B cell (primary cell): ENCODE results near the gene PARD3B. TPM values are rescaled to one million over a fixed set of nuclear protein-coding genes. Genes with fewer than 3 reads are reported as not detected.

ENCODE experiments used
- ATAC-seq: fragments of 200-7000 bp; cut with Tn5 transposase; one replicate; pipeline ENCODE4 v1.10.0; 2021; ENCODE audit warnings: low read depth, mild to moderate bottlenecking, moderate number of reproducible peaks, moderate library complexity
- CTCF ChIA-PET: fragments of 350-600 bp; sonication (Branson Sonifier 250); formaldehyde crosslinking; loops from one replicate; lab custom pipeline; 2021; ENCODE audit warnings: antibody characterized with exemption, inconsistent platforms; lab: Charles Lee
- POLR2A ChIA-PET: fragments of 350-600 bp; sonication (Branson Sonifier 250); formaldehyde crosslinking; loops from one replicate; lab custom pipeline; 2021; ENCODE audit warnings: antibody characterized with exemption; lab: Charles Lee
- DNase-seq: peaks from one replicate; pipeline ENCODE4 v3.0.0; 2013
- H2AFZ ChIP-seq: 2 replicates; pipeline ENCODE4 v1.6.1; 2012; ENCODE audit warnings: mild to moderate bottlenecking, low read depth, low read length; ENCODE audit not compliant: insufficient read depth, poor library complexity, severe bottlenecking
- H3K27ac ChIP-seq, 2 donors: 1 replicate in 1 of 2; 2 replicates in 1 of 2; pipeline ENCODE4 v1.5.1; 2012 to 2013; ENCODE audit warnings: low read length in 2 of 2, mild to moderate bottlenecking in 2 of 2, moderate library complexity in 1 of 2
- H3K27me3 ChIP-seq, 4 experiments: fragments of 200-600 bp in 1 of 4; sonication (generic) in 1 of 4; replicated peaks in 1 of 4; 1 replicate in 2 of 4; 2 replicates in 2 of 4; pipeline versions ENCODE4 v1.6.1 to v1.7.0; 2013 to 2016; ENCODE audit warnings: low read length in 3 of 4, mild to moderate bottlenecking in 2 of 4, mixed read lengths in 1 of 4, moderate library complexity in 1 of 4; ENCODE audit not compliant: insufficient read depth in 4 of 4, control insufficient read depth in 3 of 4; ENCODE audit errors: control extremely low read depth in 1 of 4
- H3K36me3 ChIP-seq, 2 experiments: replicated peaks in 1 of 2; 1 replicate in 1 of 2; 2 replicates in 1 of 2; pipeline versions ENCODE4 v1.6.1 to v1.7.1; 2013; ENCODE audit warnings: low read length in 1 of 2; ENCODE audit not compliant: insufficient read depth in 2 of 2, control insufficient read depth in 1 of 2; ENCODE audit errors: control extremely low read depth in 1 of 2, extremely low read depth in 1 of 2
- H3K4me1 ChIP-seq, 2 donors: fragments of 200-600 bp in 1 of 2; sonication (generic) in 1 of 2; 1 replicate in 1 of 2; 2 replicates in 1 of 2; pipeline versions ENCODE4 v1.5.1 to v1.6.1; 2013 to 2017; ENCODE audit warnings: low read length in 2 of 2; ENCODE audit not compliant: control insufficient read depth in 2 of 2, insufficient read depth in 2 of 2
- H3K4me2 ChIP-seq: replicated peaks from 2 replicates; pipeline ENCODE3; 2012; ENCODE audit warnings: mild to moderate bottlenecking, low read depth, low read length; ENCODE audit not compliant: poor library complexity, severe bottlenecking
- H3K4me3 ChIP-seq, 5 experiments: fragments of 200-600 bp in 1 of 5; sonication (generic) in 1 of 5; 1 replicate in 3 of 5; 2 replicates in 2 of 5; pipeline versions ENCODE4 v1.5.1 to v1.7.0; 2011 to 2016; ENCODE audit warnings: low read length in 4 of 5, mild to moderate bottlenecking in 4 of 5, low read depth in 2 of 5, control low read depth in 1 of 5, moderate library complexity in 1 of 5; ENCODE audit not compliant: insufficient read depth in 1 of 5; ENCODE audit errors: control extremely low read depth in 1 of 5, extremely low read depth in 1 of 5
- H3K79me2 ChIP-seq: fragments of 200-600 bp; sonication (generic); one replicate; pipeline ENCODE4 v1.6.0; 2016; ENCODE audit warnings: low read length; ENCODE audit not compliant: control insufficient read depth, insufficient read depth
- H3K9ac ChIP-seq: fragments of 200-600 bp; sonication (generic); 2 replicates; pipeline ENCODE4 v1.6.1; 2017; ENCODE audit warnings: mild to moderate bottlenecking, low read length, moderate library complexity
- H3K9me3 ChIP-seq, 3 donors: one replicate each; pipeline versions ENCODE4 v1.6.1 to v1.7.1; 2013; ENCODE audit warnings: low read length in 2 of 3; ENCODE audit not compliant: control insufficient read depth in 2 of 3, insufficient read depth in 1 of 3; ENCODE audit errors: control extremely low read depth in 1 of 3
- H4K20me1 ChIP-seq: 2 replicates; pipeline ENCODE4 v1.6.0; 2012; ENCODE audit warnings: mild to moderate bottlenecking, low read length; ENCODE audit not compliant: insufficient read depth, control insufficient read depth, poor library complexity, severe bottlenecking
- H3K27ac Mint-ChIP-seq: one replicate; pipeline ENCODE4 v1.8.0; 2021; ENCODE audit warnings: mixed read lengths
- H3K27me3 Mint-ChIP-seq: one replicate; pipeline ENCODE4 v1.8.0; 2021; ENCODE audit warnings: mixed read lengths
- H3K4me1 Mint-ChIP-seq: one replicate; pipeline ENCODE4 v1.8.0; 2021; ENCODE audit warnings: mixed read lengths
- H3K4me3 Mint-ChIP-seq: one replicate; pipeline ENCODE4 v1.8.0; 2021; ENCODE audit warnings: mixed read lengths
- H3K9me3 Mint-ChIP-seq: one replicate; pipeline ENCODE4 v1.8.0; 2022; ENCODE audit warnings: mixed read lengths; ENCODE audit not compliant: insufficient read depth
- EZH2 ChIP-seq: IDR thresholded peaks from 2 replicates; pipeline ENCODE4 v1.6.1; 2012; ENCODE audit warnings: borderline replicate concordance, low read depth, mild to moderate bottlenecking, moderate library complexity, low read length; ENCODE audit not compliant: insufficient read depth, poor library complexity, severe bottlenecking
- WGBS: methylation state at CpG from one replicate; pipeline ENCODE4 v1.1.5; 2013; ENCODE audit warnings: missing lambda C conversion rate; ENCODE audit not compliant: insufficient coverage; 5-methylcytosine and 5-hydroxymethylcytosine counted together
- intact Hi-C: fragments of 100-400 bp; cut with micrococcal nuclease; formaldehyde crosslinking; loops from one replicate; pipeline ENCODE4 v1.10.0; 2022
- polyA plus RNA-seq: library from polyadenylated mRNA; depleted of rRNA; stranded (reverse); fragments of >200 nt; gene quantifications from 2 replicates; pipeline ENCODE4 v1.2.3, GENCODE V29; 2012
- total RNA-seq, 2 donors: library from RNA; stranded (reverse); fragments of 120-200 nt in 1 of 2; gene quantifications; 1 replicate in 1 of 2; 2 replicates in 1 of 2; pipeline versions ENCODE4 v1.2.3 to v1.2.4, GENCODE V29; 2013 to 2022
- TF ChIP-seq, protein P1 (sequence below): fragments of 200-600 bp; IDR thresholded peaks from one replicate; pipeline ENCODE4 v1.8.0; 2022; ENCODE audit warnings: antibody characterized with exemption, mild to moderate bottlenecking

PARD3B gene
- total and polyA plus RNA-seq, 2 donors (not counting 1 experiment from before 2014, with no cell fraction given), result not detected

DNA sequence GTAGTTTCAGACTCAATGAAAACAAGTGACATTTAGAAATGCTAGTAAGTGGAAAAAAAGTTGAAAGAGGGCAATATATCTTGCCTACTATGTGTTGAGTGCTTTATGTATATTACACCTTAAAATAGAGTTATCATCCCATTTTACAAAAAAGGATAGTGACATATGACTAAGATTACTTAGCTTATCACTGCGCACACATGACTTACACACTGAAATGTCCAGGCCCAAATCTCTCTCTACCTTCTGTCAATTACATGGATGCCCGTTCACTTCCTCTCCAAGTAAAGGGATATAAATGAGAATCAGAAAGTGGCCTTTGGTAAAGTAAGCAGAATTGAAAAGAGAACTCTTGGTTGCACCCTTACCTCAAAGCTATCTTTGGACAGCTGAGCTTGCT, 3.6 kb upstream of the PARD3B start:
- no peak for DNase-seq
- Mint-ChIP-seq H3K4me1 (peaks cover 17% of the 10 kb centered on the region), H3K27me3 (peaks cover 32% of the 10 kb centered on the region), H3K9me3 (no peaks in the 10 kb centered on the region), H3K27ac (no peak overlapping the region), H3K4me3 (no peak overlapping the region)
- WGBS, result no CpG with 5 or more reads among the region's 2 CpGs
- TF ChIP-seq EZH2, result no peak
- TF ChIP-seq, protein P1, sequence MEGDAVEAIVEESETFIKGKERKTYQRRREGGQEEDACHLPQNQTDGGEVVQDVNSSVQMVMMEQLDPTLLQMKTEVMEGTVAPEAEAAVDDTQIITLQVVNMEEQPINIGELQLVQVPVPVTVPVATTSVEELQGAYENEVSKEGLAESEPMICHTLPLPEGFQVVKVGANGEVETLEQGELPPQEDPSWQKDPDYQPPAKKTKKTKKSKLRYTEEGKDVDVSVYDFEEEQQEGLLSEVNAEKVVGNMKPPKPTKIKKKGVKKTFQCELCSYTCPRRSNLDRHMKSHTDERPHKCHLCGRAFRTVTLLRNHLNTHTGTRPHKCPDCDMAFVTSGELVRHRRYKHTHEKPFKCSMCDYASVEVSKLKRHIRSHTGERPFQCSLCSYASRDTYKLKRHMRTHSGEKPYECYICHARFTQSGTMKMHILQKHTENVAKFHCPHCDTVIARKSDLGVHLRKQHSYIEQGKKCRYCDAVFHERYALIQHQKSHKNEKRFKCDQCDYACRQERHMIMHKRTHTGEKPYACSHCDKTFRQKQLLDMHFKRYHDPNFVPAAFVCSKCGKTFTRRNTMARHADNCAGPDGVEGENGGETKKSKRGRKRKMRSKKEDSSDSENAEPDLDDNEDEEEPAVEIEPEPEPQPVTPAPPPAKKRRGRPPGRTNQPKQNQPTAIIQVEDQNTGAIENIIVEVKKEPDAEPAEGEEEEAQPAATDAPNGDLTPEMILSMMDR, result no peak
- Histone ChIP-seq H3K36me3 (no peaks in the 10 kb centered on the region), H2AFZ (no peak overlapping the region), H3K27me3 (peaks cover 0 to 22% (median 9%) of the 10 kb centered on the region in 4 experiments), H3K9me3 (no peaks in the 10 kb centered on the region), H3K4me3 (no peak overlapping the region), H3K9ac (no peak overlapping the region), H3K4me1 (peaks cover 4 to 7% of the 10 kb centered on the region in 2 donors), H3K27ac (no peak overlapping the region), H3K4me2 (no peak overlapping the region), H3K79me2 (no peaks in the 10 kb centered on the region), H4K20me1 (no peaks in the 10 kb centered on the region)
- ChIA-PET POLR2A (no interaction called here), CTCF (no interaction called here)
- ATAC-seq, result no peak
- intact Hi-C loops, result no loop called here

DNA sequence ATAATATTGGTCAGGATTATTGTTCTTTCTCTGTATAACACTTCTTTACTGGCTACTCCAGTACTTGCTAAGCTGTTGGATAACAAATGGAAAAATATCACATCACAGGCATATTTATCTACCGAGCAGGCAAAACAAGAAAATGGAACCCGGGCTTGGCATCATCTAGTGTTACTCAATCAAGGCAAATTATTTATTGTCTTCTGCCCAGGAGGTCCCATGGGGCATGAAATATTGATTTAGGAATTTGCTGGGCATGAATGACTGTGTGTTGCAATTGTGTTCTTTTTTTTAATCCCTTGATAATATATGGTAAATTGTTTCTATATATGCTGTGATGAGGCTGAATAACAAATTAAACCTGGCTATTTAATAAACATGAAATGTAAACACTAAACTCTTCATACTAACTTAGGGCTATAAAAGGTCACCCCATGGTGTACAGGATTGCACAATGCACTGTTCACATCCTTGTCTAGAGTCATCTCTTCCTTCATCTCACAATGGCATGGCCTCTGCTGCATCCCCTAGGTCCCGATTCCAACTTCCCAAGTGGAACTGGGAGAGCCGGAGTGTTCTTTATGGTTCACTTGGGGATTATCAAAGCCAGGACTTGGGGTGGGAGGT, 2.2 kb upstream of the PARD3B start:
- Histone ChIP-seq H3K4me2 (no peak overlapping the region), H3K4me1 (peaks cover 4 to 7% of the 10 kb centered on the region in 2 donors), H4K20me1 (no peaks in the 10 kb centered on the region), H3K27ac (no peak overlapping the region), H3K27me3 (peaks cover 0 to 22% (median 9%) of the 10 kb centered on the region in 4 experiments), H3K79me2 (no peaks in the 10 kb centered on the region), H3K9ac (no peak overlapping the region), H3K36me3 (no peaks in the 10 kb centered on the region), H3K4me3 (no peak overlapping the region), H3K9me3 (no peaks in the 10 kb centered on the region), H2AFZ (no peak overlapping the region)
- intact Hi-C loops, result no loop called here
- no peaks in the 10 kb centered on the region for H3K9me3 Mint-ChIP-seq
- no peak for ATAC-seq
- peaks cover 32% of the 10 kb centered on the region for H3K27me3 Mint-ChIP-seq
- H3K4me1 Mint-ChIP-seq, result peaks cover 17% of the 10 kb centered on the region
- ChIA-PET POLR2A (no interaction called here), CTCF (no interaction called here)
- no peak for DNase-seq
- H3K27ac Mint-ChIP-seq, result no peak overlapping the region
- H3K4me3 Mint-ChIP-seq, result no peak overlapping the region
- TF ChIP-seq, protein P1, result no peak
- TF ChIP-seq EZH2, result no peak
- WGBS, result 100% methylated on average over 1 of the region's 4 CpGs
